Endothelial cell (in vitro differentiated cells): ENCODE results near the gene SLFN12L. TPM values are rescaled to one million over a fixed set of nuclear protein-coding genes. Genes with fewer than 3 reads are reported as not detected.

Experiments
- DNase-seq: peaks from one replicate; pipeline ENCODE4 v3.0.0; 2021; ENCODE audit warnings: low spot score
- H3K27ac Mint-ChIP-seq: one replicate; pipeline ENCODE4 v1.8.0; 2021; ENCODE audit warnings: mixed read lengths, inconsistent platforms; ENCODE audit not compliant: unreplicated experiment
- H3K27me3 Mint-ChIP-seq: one replicate; pipeline ENCODE4 v1.8.0; 2021; ENCODE audit warnings: mild to moderate bottlenecking, moderate library complexity, mixed read lengths, inconsistent platforms; ENCODE audit not compliant: unreplicated experiment
- H3K36me3 Mint-ChIP-seq: one replicate; pipeline ENCODE4 v1.8.0; 2021; ENCODE audit warnings: mild to moderate bottlenecking, low read depth, mixed read lengths, inconsistent platforms; ENCODE audit not compliant: unreplicated experiment
- H3K4me1 Mint-ChIP-seq: one replicate; pipeline ENCODE4 v1.8.0; 2021; ENCODE audit warnings: mild to moderate bottlenecking, mixed read lengths, inconsistent platforms; ENCODE audit not compliant: unreplicated experiment
- H3K4me3 Mint-ChIP-seq: one replicate; pipeline ENCODE4 v1.8.0; 2021; ENCODE audit warnings: mild to moderate bottlenecking, mixed read lengths, inconsistent platforms; ENCODE audit not compliant: unreplicated experiment
- H3K9me3 Mint-ChIP-seq: one replicate; pipeline ENCODE4 v1.8.0; 2021; ENCODE audit warnings: mixed read lengths, inconsistent platforms; ENCODE audit not compliant: unreplicated experiment
- total RNA-seq: library from RNA; stranded (reverse); fragmentation: NEBNext Ultra II Directional; extraction: Animal tissue kit (Norgen Biotek cat#: 25700); gene quantifications from one replicate; pipeline ENCODE4 v1.2.1, GENCODE V29; 2021; ENCODE audit not compliant: unreplicated experiment
- TF ChIP-seq, protein P1 (sequence below): fragments of 200-600 bp; sonication (generic); IDR thresholded peaks from one replicate; pipeline ENCODE4 v1.5.0; 2021; ENCODE audit warnings: antibody characterized with exemption; ENCODE audit not compliant: unreplicated experiment

SLFN12L gene
- total RNA-seq, 1 donor from 2014 or later = not detected

DNA sequence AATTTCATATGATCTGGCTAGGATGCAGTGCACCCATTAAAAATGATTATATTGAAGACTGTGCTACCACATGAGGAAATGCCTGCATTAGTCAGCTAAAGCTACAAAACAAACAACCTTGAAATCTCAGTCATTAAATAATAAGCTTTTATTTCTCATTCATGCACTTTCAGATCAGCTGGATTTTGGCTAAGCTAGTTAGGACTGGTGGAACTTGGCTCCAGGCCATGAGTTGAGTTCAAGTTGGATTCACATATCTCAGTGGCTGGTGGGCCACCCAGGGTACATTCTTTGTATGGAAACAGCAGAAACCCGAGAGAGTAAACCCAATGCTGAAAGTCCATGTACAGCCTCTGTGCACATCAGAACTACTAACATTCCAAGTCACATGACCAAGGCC, 6.4 kb upstream of the SLFN12L start:
- no peak for DNase-seq
- no peaks in the 10 kb centered on the region for H3K27me3 Mint-ChIP-seq
- H3K36me3 Mint-ChIP-seq = no peaks in the 10 kb centered on the region
- TF ChIP-seq, protein P1, sequence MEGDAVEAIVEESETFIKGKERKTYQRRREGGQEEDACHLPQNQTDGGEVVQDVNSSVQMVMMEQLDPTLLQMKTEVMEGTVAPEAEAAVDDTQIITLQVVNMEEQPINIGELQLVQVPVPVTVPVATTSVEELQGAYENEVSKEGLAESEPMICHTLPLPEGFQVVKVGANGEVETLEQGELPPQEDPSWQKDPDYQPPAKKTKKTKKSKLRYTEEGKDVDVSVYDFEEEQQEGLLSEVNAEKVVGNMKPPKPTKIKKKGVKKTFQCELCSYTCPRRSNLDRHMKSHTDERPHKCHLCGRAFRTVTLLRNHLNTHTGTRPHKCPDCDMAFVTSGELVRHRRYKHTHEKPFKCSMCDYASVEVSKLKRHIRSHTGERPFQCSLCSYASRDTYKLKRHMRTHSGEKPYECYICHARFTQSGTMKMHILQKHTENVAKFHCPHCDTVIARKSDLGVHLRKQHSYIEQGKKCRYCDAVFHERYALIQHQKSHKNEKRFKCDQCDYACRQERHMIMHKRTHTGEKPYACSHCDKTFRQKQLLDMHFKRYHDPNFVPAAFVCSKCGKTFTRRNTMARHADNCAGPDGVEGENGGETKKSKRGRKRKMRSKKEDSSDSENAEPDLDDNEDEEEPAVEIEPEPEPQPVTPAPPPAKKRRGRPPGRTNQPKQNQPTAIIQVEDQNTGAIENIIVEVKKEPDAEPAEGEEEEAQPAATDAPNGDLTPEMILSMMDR = no peak
- no peaks in the 10 kb centered on the region for H3K9me3 Mint-ChIP-seq
- H3K27ac Mint-ChIP-seq = no peak overlapping the region
- H3K4me3 Mint-ChIP-seq = no peak overlapping the region
- peaks cover 18% of the 10 kb centered on the region for H3K4me1 Mint-ChIP-seq

DNA sequence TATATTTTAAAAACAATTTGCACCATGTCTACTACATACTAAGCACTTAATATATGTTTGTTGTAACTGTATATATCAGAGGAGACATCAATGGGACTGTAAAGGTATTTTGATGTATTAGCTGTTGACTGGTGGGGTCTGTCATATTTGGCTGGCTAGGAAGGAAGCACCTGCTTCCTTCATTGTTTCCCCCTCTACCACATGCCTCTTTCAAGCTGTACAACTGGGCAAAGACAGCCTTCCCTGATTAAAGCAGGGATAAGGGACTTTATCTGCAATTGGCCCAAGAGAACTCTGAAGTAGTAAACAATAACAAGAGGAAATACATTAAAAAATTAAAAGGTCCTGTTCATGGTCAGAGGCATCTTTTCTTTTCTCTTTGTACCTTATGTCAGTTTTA, 5.5 kb upstream of the SLFN12L start:
- H3K27ac Mint-ChIP-seq = peak overlapping the region; percentile 88
- no peaks in the 10 kb centered on the region for H3K9me3 Mint-ChIP-seq
- no peak for DNase-seq
- no peaks in the 10 kb centered on the region for H3K36me3 Mint-ChIP-seq
- no peaks in the 10 kb centered on the region for H3K27me3 Mint-ChIP-seq
- no peak overlapping the region for H3K4me3 Mint-ChIP-seq
- TF ChIP-seq, protein P1 = no peak
- peaks cover 18% of the 10 kb centered on the region for H3K4me1 Mint-ChIP-seq

DNA sequence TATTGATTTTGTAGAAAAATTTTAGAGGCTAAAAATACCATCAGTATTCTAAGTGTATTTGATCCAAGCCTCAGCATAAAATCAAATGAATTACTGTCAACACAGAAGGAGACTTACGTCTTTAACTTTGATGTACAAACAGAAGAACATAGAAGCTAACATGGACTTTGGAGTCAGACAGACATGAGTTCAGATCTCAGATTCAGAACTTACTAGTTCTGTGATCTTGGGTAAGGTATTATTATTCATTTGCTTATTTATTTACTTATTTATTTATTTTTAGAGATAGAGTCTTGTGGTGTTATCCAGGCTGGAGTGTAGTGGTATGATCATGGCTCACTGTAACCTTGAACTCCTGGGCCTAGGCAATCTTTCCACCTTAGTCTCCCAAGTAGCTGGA, 4.0 kb upstream of the SLFN12L start:
- TF ChIP-seq, protein P1 = no peak
- Mint-ChIP-seq H3K9me3 (no peaks in the 10 kb centered on the region), H3K27me3 (no peaks in the 10 kb centered on the region), H3K4me1 (peaks cover 18% of the 10 kb centered on the region), H3K4me3 (no peak overlapping the region), H3K36me3 (no peaks in the 10 kb centered on the region), H3K27ac (no peak overlapping the region)
- no peak for DNase-seq

DNA sequence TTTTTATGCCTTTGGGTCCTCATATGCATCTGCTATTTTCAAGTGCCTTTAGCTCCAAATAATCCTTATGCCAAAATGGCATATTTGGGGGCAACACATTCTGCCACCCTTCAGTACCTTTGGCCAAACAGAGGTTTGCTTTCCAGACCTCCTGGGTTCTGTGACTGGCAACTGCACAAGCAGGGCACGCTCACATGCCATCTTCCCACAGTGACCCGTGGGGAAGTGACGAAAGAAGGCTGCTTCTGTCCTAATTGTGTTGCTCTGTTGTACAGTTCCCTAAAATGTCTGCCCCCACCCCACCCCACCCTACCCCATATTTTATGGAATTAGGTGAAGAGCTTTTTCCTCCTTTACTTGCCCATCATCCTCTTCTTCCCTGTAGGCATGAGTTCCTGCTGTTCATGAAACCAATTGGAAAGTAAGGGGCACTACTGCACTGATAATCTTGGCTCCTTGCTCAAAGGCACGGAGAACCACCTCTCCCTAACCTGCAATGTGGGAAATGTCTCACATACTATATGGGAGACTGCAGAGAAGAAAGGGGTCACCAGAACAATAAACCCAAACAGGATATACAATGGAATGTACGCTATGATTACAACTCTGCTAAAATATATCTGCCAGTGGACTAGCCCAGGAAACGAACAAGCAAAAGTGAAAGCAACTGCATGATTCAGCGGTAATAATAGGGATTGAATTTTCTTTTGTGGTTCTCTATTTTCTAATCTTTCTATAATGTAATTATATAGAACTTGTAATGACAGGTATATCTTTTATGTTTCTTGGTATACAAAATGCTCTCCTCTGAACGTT, 3.3 kb upstream of the SLFN12L start:
- no peak overlapping the region for H3K4me3 Mint-ChIP-seq
- no peak for DNase-seq
- H3K4me1 Mint-ChIP-seq = peaks cover 18% of the 10 kb centered on the region
- no peaks in the 10 kb centered on the region for H3K9me3 Mint-ChIP-seq
- no peaks in the 10 kb centered on the region for H3K27me3 Mint-ChIP-seq
- TF ChIP-seq, protein P1 = no peak
- H3K27ac Mint-ChIP-seq = peak overlapping the region; percentile 19
- no peaks in the 10 kb centered on the region for H3K36me3 Mint-ChIP-seq

DNA sequence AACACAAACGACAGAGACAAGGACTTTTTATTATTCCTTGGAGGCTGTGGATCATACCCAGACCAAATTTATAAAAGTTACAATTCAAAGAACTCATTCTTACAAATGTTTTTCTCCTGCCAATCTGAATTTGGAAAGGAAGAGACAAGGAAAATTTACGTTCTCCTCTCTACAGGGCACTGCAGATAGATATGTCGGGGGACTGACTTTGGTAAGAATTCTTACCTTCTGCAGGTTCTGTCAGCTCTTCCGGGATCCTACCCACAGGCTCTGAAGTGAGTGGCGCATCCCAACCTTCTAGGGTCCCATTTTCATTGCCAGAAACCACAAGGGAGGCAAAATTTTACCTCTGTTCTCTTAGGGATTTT, 2.2 kb upstream of the SLFN12L start:
- Mint-ChIP-seq H3K9me3 (no peaks in the 10 kb centered on the region), H3K36me3 (no peaks in the 10 kb centered on the region), H3K4me3 (no peak overlapping the region), H3K27ac (no peak overlapping the region), H3K27me3 (no peaks in the 10 kb centered on the region), H3K4me1 (peaks cover 18% of the 10 kb centered on the region)
- TF ChIP-seq, protein P1 = no peak
- DNase-seq = no peak
